ENCODE data around the gene RPA1.
"Not testable (repeated sequence)": the region's sequence is repeated elsewhere in the genome, so short reads cannot be mapped to it uniquely, and the experiment has no call there.

RPA1 gene

GRCh38 chr17:1880851-1881630, 51.2 kb downstream of the RPA1 start:
- no peak for TF ChIP-seq CTCF (IDR thresholded peaks at IDR 0.05; ENCODE audit: low read depth, low read length)
- no peak for TF ChIP-seq MAX (IDR thresholded peaks at IDR 0.05; ENCODE audit: low read depth, low read length)
- no peak for TF ChIP-seq MYC (IDR thresholded peaks at IDR 0.05; ENCODE audit: low read depth, low read length)
- no peak for TF ChIP-seq POLR2A (IDR thresholded peaks at IDR 0.05; ENCODE audit: extremely low read depth, insufficient read length)
- DNase-seq (ENCODE audit: low read depth) = no peak
- H3K4me3 ChIP-seq (ENCODE audit: low read depth, low read length) = no peak overlapping the region

GRCh38 chr17:1882836-1883235, 53.0 kb downstream of the RPA1 start:
- no peak overlapping the region for H3K4me3 ChIP-seq (ENCODE audit: low read depth, low read length)
- peak; percentile 28 for DNase-seq (ENCODE audit: low read depth)
- TF ChIP-seq MYC (IDR thresholded peaks at IDR 0.05; ENCODE audit: low read depth, low read length) (no peak), CTCF (IDR thresholded peaks at IDR 0.05; ENCODE audit: low read depth, low read length) (peak; percentile 33)

- no peak for TF ChIP-seq POLR2A (IDR thresholded peaks at IDR 0.05; ENCODE audit: extremely low read depth, insufficient read length)
- no peak for TF ChIP-seq MYC (IDR thresholded peaks at IDR 0.05; ENCODE audit: low read depth, low read length)
- no peak for TF ChIP-seq CTCF (IDR thresholded peaks at IDR 0.05; ENCODE audit: low read depth, low read length)
- TF ChIP-seq MAX (IDR thresholded peaks at IDR 0.05; ENCODE audit: low read depth, low read length) = no peak
- no peak overlapping the region for H3K4me3 ChIP-seq (ENCODE audit: low read depth, low read length)
- DNase-seq (ENCODE audit: low read depth) = no peak
Measured at GRCh38 chr17:1883536-1883935, 53.7 kb downstream of the RPA1 start.

- no peak for DNase-seq (ENCODE audit: low read depth)
- H3K4me3 ChIP-seq (ENCODE audit: low read depth, low read length) = no peak overlapping the region
- TF ChIP-seq MYC (IDR thresholded peaks at IDR 0.05; ENCODE audit: low read depth, low read length) = no peak
- no peak for TF ChIP-seq POLR2A (IDR thresholded peaks at IDR 0.05; ENCODE audit: extremely low read depth, insufficient read length)
Measured at GRCh38 chr17:1888741-1889140, 58.9 kb downstream of the RPA1 start.

GRCh38 chr17:1890758-1891450, 61.1 kb downstream of the RPA1 start:
- no peak for TF ChIP-seq MAX (IDR thresholded peaks at IDR 0.05; ENCODE audit: low read depth, low read length)
- TF ChIP-seq POLR2A (IDR thresholded peaks at IDR 0.05; ENCODE audit: extremely low read depth, insufficient read length) = no peak
- TF ChIP-seq MYC (IDR thresholded peaks at IDR 0.05; ENCODE audit: low read depth, low read length) = no peak
- no peak for TF ChIP-seq CTCF (IDR thresholded peaks at IDR 0.05; ENCODE audit: low read depth, low read length)
- H3K4me3 ChIP-seq (ENCODE audit: low read depth, low read length) = no peak overlapping the region
- DNase-seq (ENCODE audit: low read depth) = no peak

GRCh38 chr17:1894753-1895339, 65.0 kb downstream of the RPA1 start:
- H3K4me3 ChIP-seq (ENCODE audit: low read depth, low read length) = no peak overlapping the region
- TF ChIP-seq POLR2A (IDR thresholded peaks at IDR 0.05; ENCODE audit: extremely low read depth, insufficient read length) = no peak
- TF ChIP-seq MAX (IDR thresholded peaks at IDR 0.05; ENCODE audit: low read depth, low read length) = no peak
- TF ChIP-seq CTCF (IDR thresholded peaks at IDR 0.05; ENCODE audit: low read depth, low read length) = no peak
- TF ChIP-seq MYC (IDR thresholded peaks at IDR 0.05; ENCODE audit: low read depth, low read length) = no peak
- no peak for DNase-seq (ENCODE audit: low read depth)

- DNase-seq (ENCODE audit: low read depth); H3K4me3 ChIP-seq (ENCODE audit: low read depth, low read length): not testable (repeated sequence)
Measured at GRCh38 chr17:1895479-1895878, 65.7 kb downstream of the RPA1 start.

Measured in NB4 (cell line).